ENCODE results near the gene FSTL5.

DNA sequence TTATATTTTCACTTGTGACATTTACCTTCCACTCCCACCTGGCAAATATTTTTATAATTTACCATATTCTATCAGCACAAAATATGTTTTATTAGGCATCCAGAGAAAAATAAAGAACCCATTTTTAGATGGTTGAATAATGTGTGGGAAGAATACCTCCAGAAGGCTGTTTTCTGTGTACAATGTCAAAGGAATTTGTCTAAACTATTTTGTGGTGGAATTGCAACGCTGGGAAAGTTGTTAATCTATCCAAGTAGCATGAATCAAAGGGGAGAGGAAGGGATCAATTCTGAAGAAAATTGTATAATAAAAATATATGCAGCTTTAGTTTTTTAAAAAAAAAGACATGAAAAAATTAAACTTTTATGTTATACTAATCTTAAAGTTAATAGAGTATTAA is 706.5 kb downstream of the FSTL5 start:
- TF ChIP-seq ZNF274 (IDR thresholded peaks at IDR 0.05; ENCODE audit: low read depth, low read length), result no peak
- TF ChIP-seq CTCF (IDR thresholded peaks at IDR 0.05 in 2 of 3, conservative IDR thresholded peaks at IDR 0.05 in 1 of 3; ENCODE audit: borderline replicate concordance in 1 of 3, insufficient read depth in 1 of 3, low read depth in 2 of 3, low read length in 2 of 3), result no peak
- no peak for TF ChIP-seq RAD21 (IDR thresholded peaks at IDR 0.05; ENCODE audit: low read depth)
- TF ChIP-seq POLR2A (IDR thresholded peaks at IDR 0.05; ENCODE audit: borderline replicate concordance, extremely low read depth, insufficient read depth, insufficient read length), result no peak
